Large intestine (tissue), 3 donors: ENCODE measurements around the gene MINK1. TPM values are rescaled to one million over a fixed set of nuclear protein-coding genes. Genes with fewer than 3 reads are reported as not detected.
"Not testable (repeated sequence)": the region's sequence is repeated elsewhere in the genome, so short reads cannot be mapped to it uniquely, and the experiment has no call there.

Source experiments
- DNase-seq, 2 donors: peaks; one replicate each; pipeline versions ENCODE4 v3.0.0 to v3.0.0-alpha.2; 2013
- H3K27ac ChIP-seq: one replicate; pipeline ENCODE4 v1.5.1; 2013; ENCODE audit warnings: low read length
- H3K27me3 ChIP-seq: 2 replicates; pipeline ENCODE4 v1.6.1; 2013; ENCODE audit warnings: low read length; ENCODE audit not compliant: control insufficient read depth, insufficient read depth
- H3K36me3 ChIP-seq: 2 replicates; pipeline ENCODE4 v1.6.1; 2013; ENCODE audit warnings: low read length; ENCODE audit not compliant: control insufficient read depth, insufficient read depth
- H3K4me1 ChIP-seq: one replicate; pipeline ENCODE4 v1.6.1; 2013; ENCODE audit warnings: low read length; ENCODE audit not compliant: control insufficient read depth, insufficient read depth
- H3K4me3 ChIP-seq: one replicate; pipeline ENCODE4 v1.5.1; 2013; ENCODE audit warnings: low read length
- H3K9me3 ChIP-seq: one replicate; pipeline ENCODE4 v1.6.1; 2013; ENCODE audit warnings: mild to moderate bottlenecking, low read depth, low read length, moderate library complexity; ENCODE audit not compliant: control insufficient read depth
- WGBS: methylation state at CpG from one replicate; pipeline ENCODE4 v1.1.5; 2013; ENCODE audit warnings: low lambda C conversion rate; ENCODE audit not compliant: insufficient coverage; 5-methylcytosine and 5-hydroxymethylcytosine counted together
- polyA plus RNA-seq: library from polyadenylated mRNA; unstranded; fragments of 120-200 nt; gene quantifications from one replicate; pipeline ENCODE4 v1.2.1, GENCODE V29; 2013

Gene MINK1
- polyA plus RNA-seq, 1 donor = 103 TPM

GRCh38 chr17:4858068-4858881 is 25.1 kb downstream of the MINK1 start:
- no peaks in the 10 kb centered on the region for H3K9me3 ChIP-seq
- no peak overlapping the region for H3K4me3 ChIP-seq
- H3K27me3 ChIP-seq = no peaks in the 10 kb centered on the region
- H3K4me1 ChIP-seq = peaks cover 30% of the 10 kb centered on the region
- H3K36me3 ChIP-seq = peaks cover 42% of the 10 kb centered on the region
- no CpG with 5 or more reads among the region's 7 CpGs for WGBS
- H3K27ac ChIP-seq = peak overlapping the region; percentile 46
- peak; percentile 16 to 58 for DNase-seq

DNA sequence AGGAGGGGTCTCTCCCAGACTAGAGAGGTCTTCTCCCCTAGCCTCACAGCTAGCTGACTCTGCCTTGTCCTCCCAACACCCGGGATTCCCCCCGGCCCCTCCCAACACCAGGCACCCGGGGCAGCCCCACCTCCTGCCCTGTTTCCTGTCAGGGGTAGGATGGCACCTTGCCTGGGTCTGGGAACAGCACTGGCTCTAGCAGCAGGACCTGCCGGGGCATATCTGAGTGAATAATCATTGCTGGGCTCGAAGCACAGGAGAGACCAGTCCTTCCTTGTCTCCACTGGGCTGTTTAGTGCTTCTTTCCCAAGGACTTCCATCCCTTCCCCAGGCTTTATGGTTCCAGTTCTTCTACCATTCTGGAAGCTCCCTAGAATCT is 25.7 kb downstream of the MINK1 start:
- no peaks in the 10 kb centered on the region for H3K27me3 ChIP-seq
- no CpG with 5 or more reads among the region's 5 CpGs for WGBS
- H3K4me3 ChIP-seq = no peak overlapping the region
- no peak for DNase-seq
- H3K9me3 ChIP-seq = no peaks in the 10 kb centered on the region
- no peak overlapping the region for H3K27ac ChIP-seq
- peaks cover 40% of the 10 kb centered on the region for H3K36me3 ChIP-seq
- H3K4me1 ChIP-seq = peaks cover 24% of the 10 kb centered on the region

GRCh38 chr17:4859816-4860625 is 26.9 kb downstream of the MINK1 start:
- Histone ChIP-seq H3K4me1 (peaks cover 17% of the 10 kb centered on the region), H3K4me3 (no peak overlapping the region), H3K27me3 (no peaks in the 10 kb centered on the region), H3K27ac (no peak overlapping the region), H3K36me3 (peaks cover 38% of the 10 kb centered on the region), H3K9me3 (no peaks in the 10 kb centered on the region)
- WGBS = no CpG with 5 or more reads among the region's 32 CpGs
- DNase-seq = no peak

- H3K9me3 ChIP-seq = no peaks in the 10 kb centered on the region
- no CpG with 5 or more reads among the region's 9 CpGs for WGBS
- H3K4me3 ChIP-seq = no peak overlapping the region
- no peak for DNase-seq
- H3K27ac ChIP-seq = no peak overlapping the region
- H3K36me3 ChIP-seq = peaks cover 39% of the 10 kb centered on the region
- H3K27me3 ChIP-seq = no peaks in the 10 kb centered on the region
- H3K4me1 ChIP-seq = peaks cover 17% of the 10 kb centered on the region
These were observed 27.5 kb downstream of the MINK1 start for GRCh38 chr17:4860651-4861050.

GRCh38 chr17:4861052-4861451 is 27.9 kb downstream of the MINK1 start:
- Histone ChIP-seq H3K27ac (no peak overlapping the region), H3K4me1 (peaks cover 17% of the 10 kb centered on the region), H3K36me3 (peaks cover 42% of the 10 kb centered on the region), H3K27me3 (no peaks in the 10 kb centered on the region), H3K9me3 (no peaks in the 10 kb centered on the region), H3K4me3 (no peak overlapping the region)
- 100% methylated on average over 1 of the region's 16 CpGs for WGBS
- DNase-seq = no peak

DNA sequence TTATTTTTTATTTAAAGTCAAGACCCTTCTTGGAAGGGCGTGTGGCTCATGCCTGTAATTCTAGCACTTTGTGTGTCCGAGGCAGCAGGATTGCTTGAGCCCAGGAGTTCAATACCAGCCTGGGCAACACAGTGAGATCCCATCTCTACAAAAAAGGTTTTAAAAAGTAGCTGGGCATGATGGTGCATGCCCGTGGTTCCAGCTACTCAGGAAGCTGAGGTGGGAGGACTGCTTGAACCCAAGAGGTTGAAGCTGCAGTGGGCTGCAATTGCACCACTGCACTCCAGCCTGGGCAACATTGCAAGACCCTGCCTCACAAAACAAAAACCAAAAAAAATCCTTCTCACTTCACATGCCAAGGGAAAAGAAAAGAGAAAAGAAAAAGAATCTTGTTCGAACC is 29.6 kb downstream of the MINK1 start:
- peaks cover 32% of the 10 kb centered on the region for H3K36me3 ChIP-seq
- H3K27ac ChIP-seq = no peak overlapping the region
- WGBS = no CpG with 5 or more reads among the region's 4 CpGs
- H3K9me3 ChIP-seq = no peaks in the 10 kb centered on the region
- H3K4me3 ChIP-seq = no peak overlapping the region
- H3K4me1 ChIP-seq = peaks cover 13% of the 10 kb centered on the region
- no peak for DNase-seq
- no peaks in the 10 kb centered on the region for H3K27me3 ChIP-seq

DNA sequence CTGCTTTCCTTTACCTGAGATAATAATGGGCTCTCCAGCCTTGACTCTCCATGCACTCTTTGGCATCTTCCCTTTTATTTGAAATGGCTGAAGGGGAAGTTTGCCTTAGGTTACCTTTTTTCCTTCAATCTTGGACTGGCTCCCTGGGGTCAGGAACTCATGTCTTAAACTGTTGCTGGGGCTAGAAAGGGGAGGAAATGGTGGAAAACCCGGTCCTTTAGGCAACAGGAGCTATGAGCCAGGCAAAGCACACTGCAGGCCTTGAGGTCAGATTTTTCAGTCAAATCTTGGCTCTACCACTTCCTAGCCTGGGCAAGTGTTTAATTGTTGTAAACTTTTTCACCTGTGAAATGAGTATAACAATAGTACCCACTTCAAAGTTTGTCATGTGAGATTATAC is 30.2 kb downstream of the MINK1 start:
- Histone ChIP-seq H3K4me1 (peaks cover 7% of the 10 kb centered on the region), H3K4me3 (no peak overlapping the region), H3K9me3 (no peaks in the 10 kb centered on the region), H3K27me3 (no peaks in the 10 kb centered on the region), H3K36me3 (peaks cover 32% of the 10 kb centered on the region), H3K27ac (no peak overlapping the region)
- WGBS = no CpG with 5 or more reads among the region's 1 CpG
- no peak for DNase-seq

DNA sequence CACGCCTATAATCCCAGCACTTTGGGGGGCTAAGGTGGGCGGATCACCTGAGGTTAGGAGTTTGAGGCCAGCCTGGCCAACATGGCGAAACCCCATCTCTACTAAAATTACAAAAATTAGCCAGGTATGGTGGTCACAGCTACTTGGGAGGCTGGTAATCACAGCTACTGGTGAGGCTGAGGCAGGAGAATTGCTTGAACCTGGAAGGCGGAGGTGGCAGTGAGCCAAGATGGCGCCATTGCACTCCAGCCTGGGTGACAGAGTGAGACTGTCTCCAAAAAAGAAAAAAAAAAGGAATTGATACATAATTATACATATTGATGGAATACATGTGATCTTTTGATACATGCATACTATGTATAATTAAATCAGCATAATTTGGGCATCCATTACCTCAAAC is 34.4 kb downstream of the MINK1 start:
- not testable (repeated sequence) for H3K27me3 ChIP-seq, DNase-seq, H3K27ac ChIP-seq, H3K4me3 ChIP-seq, H3K9me3 ChIP-seq, H3K4me1 ChIP-seq
- WGBS = 80% methylated on average over 1 of the region's 5 CpGs
- H3K36me3 ChIP-seq = peaks cover 11% of the 10 kb centered on the region

- not testable (repeated sequence) for H3K4me1 ChIP-seq, H3K27ac ChIP-seq, H3K27me3 ChIP-seq, H3K9me3 ChIP-seq, H3K4me3 ChIP-seq, DNase-seq, H3K36me3 ChIP-seq
- WGBS = 97% methylated on average over 6 of the region's 22 CpGs
These were observed 36.2 kb downstream of the MINK1 start for GRCh38 chr17:4869058-4869998.

GRCh38 chr17:4870855-4871254 is 37.7 kb downstream of the MINK1 start:
- no peaks in the 10 kb centered on the region for H3K9me3 ChIP-seq
- H3K36me3 ChIP-seq = peaks cover 9% of the 10 kb centered on the region
- H3K4me1 ChIP-seq = no peaks in the 10 kb centered on the region
- H3K27me3 ChIP-seq = no peaks in the 10 kb centered on the region
- no peak overlapping the region for H3K4me3 ChIP-seq
- no peak overlapping the region for H3K27ac ChIP-seq
- DNase-seq = no peak
- WGBS = 100% methylated on average over 1 of the region's 2 CpGs
